BE2C (cell line): Measurements from ENCODE around the gene SPATA46.

Experiments
- DNase-seq: peaks from one replicate; pipeline ENCODE4 v3.0.0-alpha.2; 2020
- H3K27me3 ChIP-seq: fragments of 250-450 bp; sonication (Bioruptor Pico); 2 replicates; pipeline ENCODE4 v1.5.1; 2020; ENCODE audit warnings: mild to moderate bottlenecking
- H3K36me3 ChIP-seq: fragments of 250-450 bp; sonication (Bioruptor Pico); 2 replicates; pipeline ENCODE4 v1.5.1; 2020; ENCODE audit warnings: mild to moderate bottlenecking
- H3K4me1 ChIP-seq: fragments of 250-450 bp; sonication (Bioruptor Pico); 2 replicates; pipeline ENCODE4 v1.5.1; 2020
- H3K4me3 ChIP-seq: 2 replicates; pipeline ENCODE4 v1.5.1; 2011; ENCODE audit warnings: low read depth, low read length
- H3K9me3 ChIP-seq: fragments of 250-450 bp; sonication (Bioruptor Pico); 2 replicates; pipeline ENCODE4 v1.5.1; 2020
- TF ChIP-seq, protein P1 (sequence below): IDR thresholded peaks from 2 replicates; pipeline ENCODE4 v1.5.1; 2012; ENCODE audit warnings: mild to moderate bottlenecking, low read depth, low read length

SPATA46 gene

DNA sequence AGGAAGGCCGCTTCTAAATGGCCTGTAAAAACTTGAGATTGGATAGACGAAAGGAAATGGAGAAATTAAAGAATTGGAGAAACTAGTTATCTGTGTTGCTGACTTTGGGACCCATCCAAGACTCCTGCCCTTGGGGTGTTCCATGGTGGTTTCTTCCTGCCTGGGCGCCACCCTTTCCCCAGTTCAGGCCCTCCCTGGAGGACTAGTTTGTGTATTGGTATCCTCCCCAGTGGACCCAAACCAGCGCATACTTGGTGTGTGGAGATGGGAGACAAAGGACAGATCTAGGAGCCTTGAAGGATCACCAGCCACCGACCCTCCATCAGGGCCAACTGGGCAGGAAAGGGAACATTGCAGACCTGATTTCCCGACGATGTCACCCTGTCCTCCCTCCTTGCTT lies 7.1 kb downstream of the SPATA46 start:
- TF ChIP-seq, protein P1, sequence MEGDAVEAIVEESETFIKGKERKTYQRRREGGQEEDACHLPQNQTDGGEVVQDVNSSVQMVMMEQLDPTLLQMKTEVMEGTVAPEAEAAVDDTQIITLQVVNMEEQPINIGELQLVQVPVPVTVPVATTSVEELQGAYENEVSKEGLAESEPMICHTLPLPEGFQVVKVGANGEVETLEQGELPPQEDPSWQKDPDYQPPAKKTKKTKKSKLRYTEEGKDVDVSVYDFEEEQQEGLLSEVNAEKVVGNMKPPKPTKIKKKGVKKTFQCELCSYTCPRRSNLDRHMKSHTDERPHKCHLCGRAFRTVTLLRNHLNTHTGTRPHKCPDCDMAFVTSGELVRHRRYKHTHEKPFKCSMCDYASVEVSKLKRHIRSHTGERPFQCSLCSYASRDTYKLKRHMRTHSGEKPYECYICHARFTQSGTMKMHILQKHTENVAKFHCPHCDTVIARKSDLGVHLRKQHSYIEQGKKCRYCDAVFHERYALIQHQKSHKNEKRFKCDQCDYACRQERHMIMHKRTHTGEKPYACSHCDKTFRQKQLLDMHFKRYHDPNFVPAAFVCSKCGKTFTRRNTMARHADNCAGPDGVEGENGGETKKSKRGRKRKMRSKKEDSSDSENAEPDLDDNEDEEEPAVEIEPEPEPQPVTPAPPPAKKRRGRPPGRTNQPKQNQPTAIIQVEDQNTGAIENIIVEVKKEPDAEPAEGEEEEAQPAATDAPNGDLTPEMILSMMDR = no peak
- Histone ChIP-seq H3K9me3 (no peaks in the 10 kb centered on the region), H3K4me1 (peaks cover 9% of the 10 kb centered on the region), H3K27me3 (no peaks in the 10 kb centered on the region), H3K36me3 (no peaks in the 10 kb centered on the region), H3K4me3 (no peak overlapping the region)
- DNase-seq = no peak

DNA sequence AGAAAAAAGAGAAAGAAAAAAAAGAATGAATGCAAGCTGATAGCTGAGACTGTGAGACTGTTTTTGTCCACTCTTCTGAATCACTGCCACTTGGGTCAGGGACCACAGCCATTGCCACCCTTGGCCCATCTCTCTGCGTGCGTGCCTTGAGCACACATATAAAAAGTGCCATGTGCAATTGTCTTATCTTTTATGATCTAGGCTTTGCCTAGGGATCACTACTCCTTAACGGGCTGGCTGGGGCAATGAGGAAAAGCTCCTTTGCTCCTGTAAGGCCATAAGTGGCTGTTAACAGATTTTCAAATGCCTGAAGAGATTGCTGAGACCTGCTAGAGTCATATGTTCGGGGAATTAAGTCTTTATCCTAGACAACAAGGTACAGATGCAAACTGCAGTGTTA lies 8.2 kb downstream of the SPATA46 start:
- peaks cover 9% of the 10 kb centered on the region for H3K4me1 ChIP-seq
- H3K9me3 ChIP-seq = no peaks in the 10 kb centered on the region
- H3K36me3 ChIP-seq = no peaks in the 10 kb centered on the region
- TF ChIP-seq, protein P1 = no peak
- no peak overlapping the region for H3K4me3 ChIP-seq
- H3K27me3 ChIP-seq = no peaks in the 10 kb centered on the region
- DNase-seq = no peak

DNA sequence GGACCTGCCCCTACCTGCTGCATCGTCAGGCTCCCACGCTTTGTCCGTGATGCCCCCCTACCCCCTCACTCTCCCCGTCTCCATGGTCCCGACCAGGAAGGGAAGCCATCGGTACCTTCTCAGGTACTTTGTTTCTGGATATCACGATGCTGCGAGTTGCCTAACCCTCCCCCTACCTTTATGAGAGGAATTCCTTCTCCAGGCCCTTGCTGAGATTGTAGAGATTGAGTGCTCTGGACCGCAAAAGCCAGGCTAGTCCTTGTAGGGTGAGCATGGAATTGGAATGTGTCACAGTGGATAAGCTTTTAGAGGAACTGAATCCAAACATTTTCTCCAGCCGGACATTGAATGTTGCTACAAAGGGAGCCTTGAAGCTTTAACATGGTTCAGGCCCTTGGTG lies 8.9 kb downstream of the SPATA46 start:
- Histone ChIP-seq H3K27me3 (no peaks in the 10 kb centered on the region), H3K4me3 (no peak overlapping the region), H3K4me1 (peaks cover 5% of the 10 kb centered on the region), H3K9me3 (no peaks in the 10 kb centered on the region), H3K36me3 (no peaks in the 10 kb centered on the region)
- TF ChIP-seq, protein P1 = no peak
- no peak for DNase-seq

DNA sequence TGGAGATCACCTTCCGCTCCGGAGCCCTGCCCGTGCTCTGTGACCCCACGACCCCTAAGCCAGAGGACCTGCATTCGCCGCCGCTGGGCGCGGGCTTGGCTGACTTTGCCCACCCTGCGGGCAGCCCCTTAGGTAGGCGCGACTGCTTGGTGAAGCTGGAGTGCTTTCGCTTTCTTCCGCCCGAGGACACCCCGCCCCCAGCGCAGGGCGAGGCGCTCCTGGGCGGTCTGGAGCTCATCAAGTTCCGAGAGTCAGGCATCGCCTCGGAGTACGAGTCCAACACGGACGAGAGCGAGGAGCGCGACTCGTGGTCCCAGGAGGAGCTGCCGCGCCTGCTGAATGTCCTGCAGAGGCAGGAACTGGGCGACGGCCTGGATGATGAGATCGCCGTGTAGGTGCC lies 9.6 kb downstream of the SPATA46 start:
- Histone ChIP-seq H3K27me3 (no peaks in the 10 kb centered on the region), H3K4me1 (no peaks in the 10 kb centered on the region), H3K9me3 (no peaks in the 10 kb centered on the region), H3K4me3 (no peak overlapping the region), H3K36me3 (no peaks in the 10 kb centered on the region)
- no peak for DNase-seq
- TF ChIP-seq, protein P1 = no peak

DNA sequence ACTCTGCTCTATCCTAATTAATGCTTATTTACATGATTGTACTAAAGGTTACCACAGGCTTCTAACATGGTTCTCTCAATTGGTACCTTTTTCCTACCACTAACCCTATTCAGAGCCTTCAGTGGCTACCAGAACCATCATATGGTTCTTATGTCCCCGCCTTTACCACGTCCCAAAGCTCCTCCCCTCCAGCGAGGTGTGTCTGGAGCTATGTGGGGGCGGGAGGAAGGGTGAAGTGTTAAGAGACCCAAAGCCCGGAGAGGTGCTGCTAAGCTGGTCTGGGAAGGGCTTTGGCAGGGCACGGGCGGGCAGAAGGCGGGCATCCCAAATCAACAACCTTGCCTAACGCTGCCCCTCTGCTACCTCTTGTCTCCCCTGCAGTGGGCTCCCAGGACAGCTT lies 10.0 kb downstream of the SPATA46 start:
- no peaks in the 10 kb centered on the region for H3K27me3 ChIP-seq
- TF ChIP-seq, protein P1 = no peak
- no peaks in the 10 kb centered on the region for H3K36me3 ChIP-seq
- H3K9me3 ChIP-seq = no peaks in the 10 kb centered on the region
- no peak for DNase-seq
- no peaks in the 10 kb centered on the region for H3K4me1 ChIP-seq
- no peak overlapping the region for H3K4me3 ChIP-seq

DNA sequence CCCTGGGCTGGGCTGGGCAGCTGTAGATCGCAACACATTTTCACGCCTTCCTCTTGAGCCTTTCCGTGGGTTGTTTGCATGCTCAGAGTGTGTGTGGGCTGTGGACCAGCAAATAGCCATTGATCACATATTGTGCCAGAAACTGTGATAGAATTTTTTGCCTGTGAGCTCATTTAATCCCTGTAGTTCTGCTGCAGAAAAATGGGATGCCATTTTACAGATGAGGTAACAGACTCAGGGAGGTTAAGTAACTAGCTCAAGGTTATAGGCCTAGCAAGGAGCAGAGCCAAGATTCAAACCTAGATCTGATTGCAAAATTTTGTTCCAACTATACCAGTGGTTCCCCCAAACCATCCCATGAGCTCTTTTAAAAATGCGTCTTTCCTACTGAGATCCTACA lies 10.5 kb downstream of the SPATA46 start:
- Histone ChIP-seq H3K4me3 (no peak overlapping the region), H3K36me3 (no peaks in the 10 kb centered on the region), H3K9me3 (no peaks in the 10 kb centered on the region)

More for the DNA sequence above, 10.5 kb downstream of the SPATA46 start:
- Histone ChIP-seq H3K4me1 (no peaks in the 10 kb centered on the region), H3K27me3 (no peaks in the 10 kb centered on the region)
- no peak for DNase-seq
- TF ChIP-seq, protein P1 = no peak
